NCI-H82 treated with DMSO at 0.1 percent for 48 hours (cell line): ENCODE data around the gene VPS26B.
"Not testable (repeated sequence)": the region's sequence is repeated elsewhere in the genome, so short reads cannot be mapped to it uniquely, and the experiment has no call there.

Source experiments
- DNase-seq: peaks from one replicate; lab custom pipeline; 2025; ENCODE audit not compliant: unreplicated experiment; lab: John Stamatoyannopoulos, UW

The VPS26B gene

GRCh38 chr11:134223836-134224709 lies at the start of gene VPS26B, which contains the start of gene NCAPD3:
VPS26B (plus strand) TSS chr11:134224671; CDS start chr11:134225123, 452 bp downstream.
NCAPD3 (minus strand) TSS chr11:134223967; CDS start chr11:134223926, 41 bp downstream.
- peak; percentile 80 for DNase-seq

GRCh38 chr11:134176284-134176683 lies 48.2 kb upstream of the VPS26B start:
- no peak for DNase-seq

- DNase-seq: no peak
These were observed 46.3 kb upstream of the VPS26B start for GRCh38 chr11:134178032-134178674.

- DNase-seq: no peak
These were observed 42.8 kb upstream of the VPS26B start for GRCh38 chr11:134181707-134182106.

- DNase-seq: not testable (repeated sequence)
These were observed 36.4 kb upstream of the VPS26B start for GRCh38 chr11:134188092-134188491.

GRCh38 chr11:134196756-134197155 lies 27.7 kb upstream of the VPS26B start:
- no peak for DNase-seq

- DNase-seq: no peak
These were observed 24.9 kb upstream of the VPS26B start for GRCh38 chr11:134199531-134199930.

- DNase-seq: no peak
These were observed 23.8 kb upstream of the VPS26B start for GRCh38 chr11:134200688-134201087.

- no peak for DNase-seq
These were observed 21.8 kb upstream of the VPS26B start for GRCh38 chr11:134202661-134203060.

- no peak for DNase-seq
These were observed 18.7 kb upstream of the VPS26B start for GRCh38 chr11:134205729-134206128.

GRCh38 chr11:134206185-134206584 lies 18.3 kb upstream of the VPS26B start:
- DNase-seq: no peak

GRCh38 chr11:134207538-134208239 lies 16.8 kb upstream of the VPS26B start:
- DNase-seq: no peak

- DNase-seq: no peak
These were observed 8.6 kb upstream of the VPS26B start for GRCh38 chr11:134215836-134216235.

- DNase-seq: no peak
These were observed 7.7 kb upstream of the VPS26B start for GRCh38 chr11:134216816-134217215.

GRCh38 chr11:134223121-134223520 lies 1.4 kb upstream of the VPS26B start:
- no peak for DNase-seq

- DNase-seq: no peak
These were observed 516 bp downstream of the VPS26B start for GRCh38 chr11:134224710-134225664.

GRCh38 chr11:134226806-134227325 lies 2.4 kb downstream of the VPS26B start:
- DNase-seq: no peak

- DNase-seq: no peak
These were observed 4.2 kb downstream of the VPS26B start for GRCh38 chr11:134228625-134229024.

- no peak for DNase-seq
These were observed 4.8 kb downstream of the VPS26B start for GRCh38 chr11:134229126-134229790.

- DNase-seq: no peak
These were observed 5.9 kb downstream of the VPS26B start for GRCh38 chr11:134230339-134230738.
